Measurements from ENCODE around the gene PSMC4. TPM values are rescaled to one million over a fixed set of nuclear protein-coding genes. Genes with fewer than 3 reads are reported as not detected.
A peak's percentile ranks its signal among the peaks of the same experiment; 100 is the strongest.

PSMC4 gene
- total RNA-seq, 1 experiment from 2014 or later, result 327 TPM

GRCh38 chr19:39997638-39998216 lies 26.8 kb downstream of the PSMC4 start:
- Histone ChIP-seq H3K9me3 (peaks cover 8% of the 10 kb centered on the region), H3K4me3 (peak overlapping the region; percentile 73), H3K27me3 (no peaks in the 10 kb centered on the region), H3K36me3 (peaks cover 6% of the 10 kb centered on the region; the same call in 1 of the 2 replicates)
- DNase-seq, result no peak

- Histone ChIP-seq H3K27me3 (no peaks in the 10 kb centered on the region), H3K36me3 (peaks cover 6% of the 10 kb centered on the region; the same call in 1 of the 2 replicates), H3K4me3 (no peak overlapping the region), H3K9me3 (peaks cover 6% of the 10 kb centered on the region)
- no peak for DNase-seq
These were observed 27.5 kb downstream of the PSMC4 start for GRCh38 chr19:39998501-39998900.

GRCh38 chr19:40005691-40006272 lies 34.8 kb downstream of the PSMC4 start:
- Histone ChIP-seq H3K27me3 (no peaks in the 10 kb centered on the region), H3K36me3 (peaks cover 32% of the 10 kb centered on the region), H3K9me3 (no peaks in the 10 kb centered on the region), H3K4me3 (no peak overlapping the region)
- no peak for DNase-seq

- H3K4me3 ChIP-seq, result no peak overlapping the region
- peaks cover 33% of the 10 kb centered on the region for H3K36me3 ChIP-seq
- H3K27me3 ChIP-seq, result no peaks in the 10 kb centered on the region
- peak; percentile 4 for DNase-seq
- no peaks in the 10 kb centered on the region for H3K9me3 ChIP-seq
These were observed 35.3 kb downstream of the PSMC4 start for GRCh38 chr19:40006273-40006691.

GRCh38 chr19:40009674-40010073 lies 38.7 kb downstream of the PSMC4 start:
- no peak overlapping the region for H3K4me3 ChIP-seq
- H3K27me3 ChIP-seq, result no peaks in the 10 kb centered on the region
- no peak for DNase-seq
- H3K36me3 ChIP-seq, result peaks cover 55% of the 10 kb centered on the region
- peaks cover 17% of the 10 kb centered on the region for H3K9me3 ChIP-seq

GRCh38 chr19:40013991-40014390 lies 43.0 kb downstream of the PSMC4 start:
- Histone ChIP-seq H3K27me3 (no peaks in the 10 kb centered on the region), H3K36me3 (peaks cover 37% of the 10 kb centered on the region), H3K4me3 (no peak overlapping the region), H3K9me3 (peaks cover 39% of the 10 kb centered on the region)
- no peak for DNase-seq

GRCh38 chr19:40023969-40024368 lies 53.0 kb downstream of the PSMC4 start:
- Histone ChIP-seq H3K27me3 (no peaks in the 10 kb centered on the region), H3K4me3 (no peak overlapping the region), H3K9me3 (peaks cover 50% of the 10 kb centered on the region), H3K36me3 (no peaks in the 10 kb centered on the region)
- no peak for DNase-seq

GRCh38 chr19:40025938-40026596 lies 55.1 kb downstream of the PSMC4 start:
- no peak overlapping the region for H3K4me3 ChIP-seq
- DNase-seq, result no peak
- no peaks in the 10 kb centered on the region for H3K27me3 ChIP-seq
- peaks cover 61% of the 10 kb centered on the region for H3K9me3 ChIP-seq
- H3K36me3 ChIP-seq, result no peaks in the 10 kb centered on the region

GRCh38 chr19:40026597-40026970 lies 55.6 kb downstream of the PSMC4 start:
- no peak overlapping the region for H3K4me3 ChIP-seq
- peaks cover 61% of the 10 kb centered on the region for H3K9me3 ChIP-seq
- no peak for DNase-seq
- no peaks in the 10 kb centered on the region for H3K27me3 ChIP-seq
- H3K36me3 ChIP-seq, result no peaks in the 10 kb centered on the region

Other genes starting within 250 kb of the PSMC4 start
- not detected in 2 replicates for gene CLC, start 233.1 kb upstream of the PSMC4 start, total RNA-seq (2014; rRNA removed; shearing (Covaris generic); ENCODE audit: low replicate concordance)
- not detected in 2 replicates for gene LEUTX, start 192.3 kb upstream of the PSMC4 start, total RNA-seq (2014; rRNA removed; shearing (Covaris generic); ENCODE audit: low replicate concordance)
- gene DYRK1B, start 137.0 kb upstream of the PSMC4 start, total RNA-seq (2014; rRNA removed; shearing (Covaris generic); ENCODE audit: low replicate concordance), result 0.30 and 0.81 TPM in 2 replicates
- gene FBL, start 124.8 kb upstream of the PSMC4 start, total RNA-seq (2014; rRNA removed; shearing (Covaris generic); ENCODE audit: low replicate concordance), result 496 and 588 TPM in 2 replicates
- 1.4 TPM in 1 of 2 replicates, not detected in the other for gene FCGBP, start 36.5 kb upstream of the PSMC4 start, total RNA-seq (2014; rRNA removed; shearing (Covaris generic); ENCODE audit: low replicate concordance)
- gene ZNF546, start 25.9 kb downstream of the PSMC4 start, total RNA-seq (2014; rRNA removed; shearing (Covaris generic); ENCODE audit: low replicate concordance), result 2.2 and 5.7 TPM in 2 replicates
- gene ZNF780B, start 85.1 kb downstream of the PSMC4 start, total RNA-seq (2014; rRNA removed; shearing (Covaris generic); ENCODE audit: low replicate concordance), result 1.3 and 3.6 TPM in 2 replicates
- gene ZNF780A, start 119.8 kb downstream of the PSMC4 start, total RNA-seq (2014; rRNA removed; shearing (Covaris generic); ENCODE audit: low replicate concordance), result 1.5 and 61.0 TPM in 2 replicates
- gene MAP3K10, start 220.3 kb downstream of the PSMC4 start, total RNA-seq (2014; rRNA removed; shearing (Covaris generic); ENCODE audit: low replicate concordance), result 4.2 and 13.8 TPM in 2 replicates
- gene TTC9B, start 247.2 kb downstream of the PSMC4 start, total RNA-seq (2014; rRNA removed; shearing (Covaris generic); ENCODE audit: low replicate concordance), result not detected in 2 replicates

Data from MG63 (cell line).